Stomach (tissue), 9 donors: Measurements from ENCODE around the gene WFDC9. TPM values are rescaled to one million over a fixed set of nuclear protein-coding genes. Genes with fewer than 3 reads are reported as not detected.

Experiments used
- DNase-seq, 2 donors: peaks; one replicate each; pipeline versions ENCODE4 v3.0.0 to v3.0.0-alpha.2; 2013 to 2019
- H3K27ac ChIP-seq, 5 donors: fragments of 200-600 bp in 4 of 5; sonication (generic) in 4 of 5; one replicate each; pipeline ENCODE4 v1.5.1; 2013 to 2019; ENCODE audit warnings: mild to moderate bottlenecking in 1 of 5, moderate library complexity in 1 of 5
- H3K27me3 ChIP-seq, 3 donors: fragments of 200-600 bp; sonication (generic); one replicate each; pipeline ENCODE4 v1.5.1; 2017 to 2019; ENCODE audit warnings: mixed run types in 1 of 3
- H3K36me3 ChIP-seq, 4 donors: fragments of 200-600 bp; sonication (generic); 1 replicate in 3 of 4; 2 replicates in 1 of 4; pipeline ENCODE4 v1.5.1; 2016 to 2019
- H3K4me1 ChIP-seq, 4 donors: fragments of 200-600 bp; sonication (generic); one replicate each; pipeline ENCODE4 v1.5.1; 2016 to 2019
- H3K4me3 ChIP-seq, 4 donors: fragments of 200-600 bp; sonication (generic) in 3 of 4; one replicate each; pipeline ENCODE4 v1.5.1; 2016 to 2019; ENCODE audit warnings: mild to moderate bottlenecking in 1 of 4
- H3K9me3 ChIP-seq, 4 donors: fragments of 200-600 bp; sonication (generic); one replicate each; pipeline ENCODE4 v1.5.1; 2016 to 2019
- EP300 ChIP-seq: sonication (generic); formaldehyde crosslinking; IDR thresholded peaks from one replicate; pipeline ENCODE4 v1.6.1; 2017; ENCODE audit warnings: antibody characterized with exemption
- POLR2A ChIP-seq, 4 donors: fragments of 450-650 bp; IDR thresholded peaks; one replicate each; pipeline ENCODE4 v1.6.1; 2016; ENCODE audit warnings: antibody characterized with exemption in 4 of 4, control low read depth in 2 of 4, mild to moderate bottlenecking in 1 of 4, moderate library complexity in 1 of 4
- POLR2AphosphoS5 ChIP-seq, 3 donors: sonication (generic); formaldehyde crosslinking; IDR thresholded peaks; one replicate each; pipeline ENCODE4 v1.6.1; 2016; ENCODE audit warnings: antibody characterized with exemption in 3 of 3
- WGBS, 5 donors: extraction: QIAGEN DNeasy Blood & Tissue Kit in 3 of 5; methylation state at CpG; one replicate each; pipeline versions ENCODE4 v1.1.5 to v1.1.7; 2013 to 2018; 5-methylcytosine and 5-hydroxymethylcytosine counted together
- intact Hi-C: fragments of 100-400 bp; cut with DNase I; formaldehyde crosslinking; loops from one replicate; pipeline ENCODE4 v1.15.1; 2023; ENCODE audit warnings: low total_unique reads
- polyA plus RNA-seq, 3 donors: library from polyadenylated mRNA; stranded (reverse); fragments of 200-250 nt; gene quantifications; one replicate each; pipeline ENCODE4 v1.2.3, GENCODE V29; 2013
- total RNA-seq, 5 donors: library from RNA; depleted of rRNA; stranded (reverse); fragments of >200 nt; gene quantifications; one replicate each; pipeline versions ENCODE4 v1.1.0 to v1.2.3, GENCODE V29; 2014 to 2016
- TF ChIP-seq, protein P1 (sequence below), 7 experiments: fragments of 450-650 bp in 4 of 7; fragments of 200-600 bp in 3 of 7; sonication (generic) in 3 of 7; IDR thresholded peaks; one replicate each; pipeline ENCODE4 v1.5.1; 2016 to 2019; ENCODE audit warnings: antibody characterized with exemption in 7 of 7, control low read depth in 2 of 7, mild to moderate bottlenecking in 1 of 7
- donor health status: healthy with polysubstance abuse.
- donor health status: Bipolar disorder and iron deficiency.
- donor health status: healthy.

WFDC9 gene
- total and polyA plus RNA-seq, 8 donors, result not detected

DNA sequence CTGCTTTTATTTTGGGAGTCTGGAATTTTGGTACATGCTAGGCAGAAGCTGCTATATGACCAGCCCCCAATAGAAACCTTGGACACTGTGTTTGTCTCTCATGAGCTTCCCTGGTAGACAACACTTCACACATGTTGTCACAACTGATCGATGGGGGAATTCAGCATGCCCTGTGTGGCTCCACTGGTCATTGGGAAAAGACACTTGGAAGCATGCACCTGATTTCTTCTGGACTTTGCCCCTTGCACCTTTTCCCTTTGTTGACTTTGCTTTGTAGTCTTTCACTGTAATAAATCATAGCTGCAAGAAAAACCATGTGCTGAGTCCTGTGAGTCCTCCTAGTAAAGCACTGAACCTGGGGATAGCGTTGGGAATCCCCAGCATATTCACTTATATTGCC is 9.5 kb downstream of the WFDC9 start:
- H3K27ac ChIP-seq, result no peak overlapping the region
- DNase-seq, result peak in 1 of 2 donors; percentile 69
- intact Hi-C loops, result no loop called here

GRCh38 chr20:45617591-45617990 is 13.5 kb downstream of the WFDC9 start:
- intact Hi-C loops, result no loop called here
- no peak overlapping the region for H3K27ac ChIP-seq
- no peaks in the 10 kb centered on the region for H3K4me1 ChIP-seq
- H3K4me3 ChIP-seq, result no peak overlapping the region
- H3K27me3 ChIP-seq, result no peaks in the 10 kb centered on the region
- WGBS, 5 donors, result 90 to 100% (median 98%) methylated on average over 2 of the region's 2 CpGs
- TF ChIP-seq POLR2A (IDR thresholded peaks at IDR 0.05) (no peak), EP300 (no peak), POLR2AphosphoS5 (IDR thresholded peaks at IDR 0.05) (no peak)
- TF ChIP-seq, protein P1, sequence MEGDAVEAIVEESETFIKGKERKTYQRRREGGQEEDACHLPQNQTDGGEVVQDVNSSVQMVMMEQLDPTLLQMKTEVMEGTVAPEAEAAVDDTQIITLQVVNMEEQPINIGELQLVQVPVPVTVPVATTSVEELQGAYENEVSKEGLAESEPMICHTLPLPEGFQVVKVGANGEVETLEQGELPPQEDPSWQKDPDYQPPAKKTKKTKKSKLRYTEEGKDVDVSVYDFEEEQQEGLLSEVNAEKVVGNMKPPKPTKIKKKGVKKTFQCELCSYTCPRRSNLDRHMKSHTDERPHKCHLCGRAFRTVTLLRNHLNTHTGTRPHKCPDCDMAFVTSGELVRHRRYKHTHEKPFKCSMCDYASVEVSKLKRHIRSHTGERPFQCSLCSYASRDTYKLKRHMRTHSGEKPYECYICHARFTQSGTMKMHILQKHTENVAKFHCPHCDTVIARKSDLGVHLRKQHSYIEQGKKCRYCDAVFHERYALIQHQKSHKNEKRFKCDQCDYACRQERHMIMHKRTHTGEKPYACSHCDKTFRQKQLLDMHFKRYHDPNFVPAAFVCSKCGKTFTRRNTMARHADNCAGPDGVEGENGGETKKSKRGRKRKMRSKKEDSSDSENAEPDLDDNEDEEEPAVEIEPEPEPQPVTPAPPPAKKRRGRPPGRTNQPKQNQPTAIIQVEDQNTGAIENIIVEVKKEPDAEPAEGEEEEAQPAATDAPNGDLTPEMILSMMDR (IDR thresholded peaks at IDR 0.05), result no peak
- no peaks in the 10 kb centered on the region for H3K9me3 ChIP-seq
- DNase-seq, result no peak
- no peaks in the 10 kb centered on the region for H3K36me3 ChIP-seq

More for the DNA sequence above, 9.5 kb downstream of the WFDC9 start:
- no peak overlapping the region for H3K4me3 ChIP-seq
- H3K36me3 ChIP-seq, result no peaks in the 10 kb centered on the region
- no peaks in the 10 kb centered on the region for H3K27me3 ChIP-seq
- H3K4me1 ChIP-seq, result no peaks in the 10 kb centered on the region
- WGBS, 5 donors, result 33 to 63% (median 37%) methylated on average over 2 of the region's 2 CpGs
- TF ChIP-seq POLR2A (IDR thresholded peaks at IDR 0.05) (no peak), POLR2AphosphoS5 (IDR thresholded peaks at IDR 0.05) (no peak), EP300 (no peak)
- TF ChIP-seq, protein P1 (IDR thresholded peaks at IDR 0.05), result no peak
- H3K9me3 ChIP-seq, result no peaks in the 10 kb centered on the region

GRCh38 chr20:45612314-45612713 is 18.8 kb downstream of the WFDC9 start:
- no peak overlapping the region for H3K4me3 ChIP-seq
- no peak for TF ChIP-seq POLR2A (IDR thresholded peaks at IDR 0.05)
- TF ChIP-seq, protein P1 (IDR thresholded peaks at IDR 0.05), result no peak
- TF ChIP-seq POLR2AphosphoS5 (IDR thresholded peaks at IDR 0.05), result no peak
- TF ChIP-seq EP300, result no peak
- no peak overlapping the region for H3K27ac ChIP-seq
- H3K36me3 ChIP-seq, result no peaks in the 10 kb centered on the region
- no peaks in the 10 kb centered on the region for H3K4me1 ChIP-seq
- no peak for DNase-seq
- H3K27me3 ChIP-seq, result no peaks in the 10 kb centered on the region
- H3K9me3 ChIP-seq, result peaks cover 0 to under 1% (median 0%) of the 10 kb centered on the region in 4 donors
- intact Hi-C loops, result no loop called here

DNA sequence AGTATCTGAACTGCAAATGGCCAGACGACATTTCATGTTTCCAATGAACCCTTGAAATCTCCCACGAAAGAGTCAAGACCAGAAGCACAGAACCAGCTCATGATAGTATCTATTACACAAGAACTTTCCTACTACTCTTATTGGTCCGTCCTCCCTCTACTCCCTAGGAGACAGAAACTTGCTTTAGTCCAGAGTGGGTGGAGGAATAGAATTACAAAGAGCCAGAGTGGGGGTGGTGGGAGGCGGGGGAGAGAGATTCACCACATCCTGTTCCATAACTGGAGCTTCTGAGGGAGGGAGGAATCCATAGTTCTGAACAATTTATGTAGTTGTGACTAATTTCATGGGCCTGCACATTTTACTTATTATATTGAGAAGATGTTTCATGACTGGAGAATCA is 20.0 kb downstream of the WFDC9 start:
- no peak for DNase-seq
- peaks cover 0 to 11% (median 5%) of the 10 kb centered on the region in 4 donors for H3K9me3 ChIP-seq
- WGBS, 5 donors, result 54 to 73% (median 58%) methylated on average over 4 of the region's 4 CpGs

More for the DNA sequence above, 20.0 kb downstream of the WFDC9 start:
- no peaks in the 10 kb centered on the region for H3K4me1 ChIP-seq
- no peaks in the 10 kb centered on the region for H3K36me3 ChIP-seq
- intact Hi-C loops, result no loop called here
- no peak overlapping the region for H3K4me3 ChIP-seq
- no peak for TF ChIP-seq EP300
- TF ChIP-seq, protein P1 (IDR thresholded peaks at IDR 0.05), result no peak
- no peak for TF ChIP-seq POLR2AphosphoS5 (IDR thresholded peaks at IDR 0.05)
- no peak for TF ChIP-seq POLR2A (IDR thresholded peaks at IDR 0.05)
- no peak overlapping the region for H3K27ac ChIP-seq
- H3K27me3 ChIP-seq, result no peaks in the 10 kb centered on the region
